GM19035 (cell line): ENCODE data around the gene MTHFD2.
"Not testable (repeated sequence)": the region's sequence is repeated elsewhere in the genome, so short reads cannot be mapped to it uniquely, and the experiment has no call there.

Source experiments
- ATAC-seq: cut with Tn5 transposase; IDR thresholded peaks from one replicate; pipeline ENCODE4 v1.9.1; 2021; ENCODE audit not compliant: unreplicated experiment

Gene MTHFD2

DNA sequence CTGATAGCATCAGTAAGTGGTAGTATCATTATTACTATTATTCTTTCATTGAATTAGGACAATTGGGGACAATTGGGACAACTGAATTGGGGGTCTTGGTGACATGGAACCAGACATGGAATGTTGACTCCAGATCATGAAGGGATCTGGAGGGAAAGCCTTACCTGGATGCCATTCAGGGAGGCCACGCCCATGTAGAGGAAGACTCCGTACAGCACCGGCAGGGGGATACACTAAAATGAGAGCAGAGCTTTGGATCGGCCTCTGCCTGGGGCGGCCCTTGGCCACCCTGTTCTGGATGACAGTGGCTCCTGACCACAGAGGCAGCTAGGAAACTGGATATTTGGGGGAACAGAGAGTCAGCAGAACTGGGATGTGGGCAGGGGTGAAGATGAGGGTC lies 29.2 kb downstream of the MTHFD2 start:
- no peak for ATAC-seq

DNA sequence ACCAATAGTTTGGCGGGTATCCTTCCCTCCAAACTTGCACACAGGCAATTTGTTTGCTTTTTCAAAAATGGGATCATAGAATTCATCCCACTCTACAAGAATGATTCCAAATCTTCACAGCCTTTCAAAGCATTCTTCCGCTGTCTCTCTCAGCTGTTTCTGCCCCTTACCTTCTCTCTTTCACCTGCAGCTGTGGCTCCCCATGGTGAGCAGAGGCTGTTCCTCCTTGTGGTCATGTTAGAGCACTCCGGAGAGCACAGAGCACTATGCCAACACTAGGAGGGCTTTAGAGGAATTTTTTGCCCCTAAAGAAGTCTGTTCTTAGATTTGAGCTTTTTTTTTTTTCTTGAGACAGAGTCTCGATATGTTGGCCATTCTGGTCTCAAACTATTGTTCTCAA lies 30.4 kb downstream of the MTHFD2 start:
- no peak for ATAC-seq

DNA sequence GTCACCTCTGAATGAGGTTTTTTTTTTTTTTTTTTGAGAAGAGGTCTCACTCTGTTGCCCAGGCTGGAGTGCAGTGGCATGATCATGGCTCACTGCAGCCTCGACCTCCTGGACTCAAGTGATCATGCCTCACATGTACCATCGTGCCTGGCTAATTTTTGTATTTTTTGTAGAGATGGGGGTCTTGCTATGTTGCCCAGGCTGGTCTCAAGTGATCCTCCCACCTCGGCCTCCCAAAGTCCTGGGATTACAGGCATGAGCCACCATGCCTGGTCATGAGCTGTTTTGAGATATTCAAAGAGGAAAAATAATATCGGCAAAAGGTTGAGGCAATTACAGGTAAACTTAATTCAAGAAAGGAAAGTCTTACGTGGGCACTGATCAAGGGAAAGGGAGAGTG lies 31.4 kb downstream of the MTHFD2 start:
- ATAC-seq, result not testable (repeated sequence)

DNA sequence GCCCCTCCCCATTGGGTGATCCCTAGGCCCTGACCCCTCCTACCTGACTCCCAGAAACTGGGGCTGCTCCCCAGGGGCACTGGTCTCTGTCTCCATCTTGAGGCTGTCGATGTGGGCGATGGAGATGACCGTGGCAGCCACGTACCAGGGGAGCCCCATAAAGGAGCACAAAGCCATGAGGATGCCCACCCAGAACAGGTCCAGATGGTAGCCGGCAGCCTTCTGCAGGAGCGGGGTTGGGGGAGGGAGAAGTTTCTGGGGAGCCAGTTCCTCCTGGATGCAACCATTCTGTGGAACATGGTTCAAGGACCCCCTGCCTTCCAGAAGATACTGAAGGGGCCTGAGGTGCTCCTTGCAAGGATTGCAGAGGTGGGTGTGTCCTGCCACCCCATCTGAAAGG lies 34.0 kb downstream of the MTHFD2 start:
- ATAC-seq, result no peak

DNA sequence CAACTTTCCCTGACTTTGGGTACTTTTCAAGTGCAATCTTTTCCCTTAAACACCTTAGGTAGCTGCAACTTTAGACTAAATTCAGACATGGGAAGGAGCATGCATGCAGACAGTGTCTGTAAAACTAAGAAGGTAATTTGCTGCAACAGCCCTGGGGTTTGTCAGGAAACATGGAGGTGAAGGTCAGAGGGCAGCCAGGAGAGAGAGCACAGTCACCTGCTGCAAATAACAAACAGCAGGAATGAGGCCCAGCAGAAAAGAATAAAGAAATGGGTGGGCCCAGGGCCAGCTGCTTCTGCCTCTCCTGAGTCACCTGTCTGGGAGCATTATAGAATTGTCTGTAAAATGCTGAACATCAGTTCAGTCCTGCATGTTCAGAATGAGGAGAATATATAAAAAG lies 35.2 kb downstream of the MTHFD2 start:
- ATAC-seq, result no peak

DNA sequence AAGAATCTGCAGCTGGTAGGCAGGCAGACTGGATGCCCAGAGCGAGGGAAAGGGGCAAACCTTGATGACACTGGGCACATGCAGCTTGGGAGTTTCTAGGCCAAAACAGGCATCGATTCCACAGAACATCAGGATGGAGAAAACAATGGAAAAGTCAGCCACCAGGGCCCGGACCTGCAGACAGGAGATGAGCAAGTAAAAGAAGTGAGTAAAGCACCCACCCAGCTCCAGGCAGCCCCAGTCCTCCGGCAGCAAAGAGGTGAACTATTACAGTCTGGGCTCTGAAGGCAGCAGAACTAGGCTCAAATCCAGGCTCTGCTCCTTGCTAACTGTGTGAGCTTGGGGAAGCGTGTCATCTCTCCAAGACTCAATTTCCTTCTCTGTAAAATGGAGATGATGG lies 36.6 kb downstream of the MTHFD2 start:
- ATAC-seq, result no peak

DNA sequence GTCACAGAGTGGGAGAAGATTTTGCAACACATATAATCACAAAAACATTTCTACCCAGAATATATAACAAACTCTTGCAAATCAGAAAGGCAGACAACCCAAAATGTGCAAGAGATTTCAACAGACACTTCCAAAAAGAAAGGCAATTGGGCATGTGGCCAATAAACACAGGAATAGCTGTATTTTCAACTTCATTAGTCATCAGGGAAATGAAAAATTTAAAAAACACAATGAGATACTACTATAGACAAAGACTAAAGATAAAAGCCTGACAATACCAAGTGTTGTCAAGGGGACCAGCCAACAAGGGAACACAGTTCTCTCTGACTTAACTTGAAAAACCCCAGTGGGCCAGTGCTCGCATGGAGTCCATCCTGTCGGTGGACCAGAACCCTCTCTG lies 40.5 kb downstream of the MTHFD2 start:
- no peak for ATAC-seq

DNA sequence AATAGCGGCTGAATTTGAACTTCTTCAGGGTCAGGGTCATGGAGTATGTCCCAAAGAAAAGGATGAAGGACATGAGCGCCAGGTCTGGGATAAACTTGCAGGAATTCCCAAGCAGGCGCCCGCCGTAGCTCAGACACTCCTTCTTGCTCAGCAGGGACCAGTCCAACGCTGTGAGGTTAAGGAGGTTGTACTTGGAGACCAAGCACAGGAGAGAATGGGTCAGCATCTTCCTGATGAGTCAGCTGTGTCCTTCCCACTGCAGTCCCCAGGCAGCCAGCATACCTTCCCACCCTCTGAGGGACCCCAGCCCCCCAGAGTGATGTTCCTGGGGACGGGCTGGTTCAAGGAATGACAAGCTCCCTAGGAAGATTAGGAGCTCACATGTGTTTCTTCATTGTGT lies 40.9 kb downstream of the MTHFD2 start:
- no peak for ATAC-seq

DNA sequence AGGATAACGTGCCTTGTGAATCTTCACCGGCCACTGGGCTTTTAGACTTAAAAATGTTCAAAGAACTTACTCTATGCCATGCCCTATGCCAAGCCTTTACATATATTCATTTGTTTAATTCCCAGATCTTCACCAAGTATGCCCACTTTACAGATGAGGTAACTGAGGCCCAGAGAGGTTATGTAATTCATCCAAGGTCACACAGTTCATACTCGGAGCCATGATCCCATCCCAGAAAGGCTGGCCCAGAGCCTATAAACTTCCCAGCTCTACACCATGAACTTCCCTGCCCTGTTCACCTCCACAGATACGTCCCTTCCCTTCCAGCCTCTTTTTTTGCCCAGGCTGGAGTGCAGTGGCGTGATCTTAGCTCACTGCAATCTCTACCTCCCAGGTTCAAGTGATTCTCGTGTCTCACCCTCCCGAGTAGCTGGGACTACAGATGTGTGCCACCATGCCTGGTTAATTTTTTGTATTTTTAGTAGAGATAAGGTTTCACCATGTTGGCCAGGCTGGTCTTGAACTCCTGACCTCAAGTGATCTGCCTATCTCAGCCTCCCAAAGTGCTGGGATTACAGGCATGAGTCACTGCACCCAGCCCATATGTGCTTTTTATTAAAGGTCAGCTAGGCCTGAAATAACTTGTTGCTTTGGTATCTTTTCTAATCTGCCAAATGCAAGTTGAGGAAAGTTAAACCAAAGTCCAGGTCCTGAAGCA lies 44.1 kb downstream of the MTHFD2 start:
- no peak for ATAC-seq

DNA sequence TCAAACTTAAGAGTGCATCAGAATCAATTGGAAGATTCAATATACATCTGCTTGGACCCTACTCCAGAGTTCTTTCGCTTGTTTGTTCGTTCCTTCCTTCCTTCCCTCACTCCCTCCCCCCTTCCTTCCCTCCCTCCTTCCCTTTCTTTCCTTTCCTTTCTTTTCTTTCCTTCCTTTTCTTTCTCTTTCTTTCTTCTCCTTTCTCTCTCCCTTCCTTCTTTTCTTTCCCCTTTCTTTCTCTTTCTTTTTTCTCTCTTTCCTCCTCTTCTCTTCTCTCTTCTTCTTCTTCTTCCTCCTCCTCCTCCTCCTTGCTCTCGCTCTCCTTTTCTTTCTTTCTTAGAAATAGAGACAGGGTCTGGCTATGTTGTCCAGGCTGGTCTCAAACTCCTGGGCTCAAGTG lies 45.9 kb downstream of the MTHFD2 start:
- ATAC-seq, result no peak

DNA sequence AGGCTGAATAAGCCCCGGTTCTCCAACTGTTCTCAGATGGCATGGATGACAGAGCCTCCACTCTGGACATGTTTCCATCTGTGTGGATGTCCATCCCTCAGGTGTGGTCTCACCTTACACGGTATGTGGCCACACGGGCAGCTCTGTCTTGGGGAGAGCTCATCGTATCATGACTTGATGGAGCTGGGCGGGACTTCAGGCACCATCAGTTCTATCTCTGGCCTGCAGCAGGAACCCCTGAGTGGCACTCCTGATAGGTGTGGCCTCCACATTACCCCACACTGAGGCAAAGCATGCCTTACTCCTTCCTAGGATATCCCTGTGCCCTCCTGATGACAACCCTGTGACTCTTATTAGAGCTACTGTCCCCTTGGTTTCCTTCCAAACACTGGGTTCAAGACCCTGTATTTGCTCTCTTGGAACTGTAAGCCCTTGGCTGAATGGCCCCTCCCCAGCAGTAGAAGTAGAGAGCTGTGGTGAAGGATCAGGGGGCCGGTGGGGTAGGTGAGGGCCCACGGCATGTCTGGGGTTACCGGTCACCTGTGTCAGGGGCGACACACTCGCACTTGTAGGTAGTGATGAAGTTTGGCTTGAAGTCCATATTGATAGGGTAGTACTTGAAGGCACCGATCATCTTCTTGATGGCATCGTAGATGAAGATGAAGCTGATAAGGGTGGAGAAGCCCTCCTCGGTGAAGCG lies 48.2 kb downstream of the MTHFD2 start:
- no peak for ATAC-seq

DNA sequence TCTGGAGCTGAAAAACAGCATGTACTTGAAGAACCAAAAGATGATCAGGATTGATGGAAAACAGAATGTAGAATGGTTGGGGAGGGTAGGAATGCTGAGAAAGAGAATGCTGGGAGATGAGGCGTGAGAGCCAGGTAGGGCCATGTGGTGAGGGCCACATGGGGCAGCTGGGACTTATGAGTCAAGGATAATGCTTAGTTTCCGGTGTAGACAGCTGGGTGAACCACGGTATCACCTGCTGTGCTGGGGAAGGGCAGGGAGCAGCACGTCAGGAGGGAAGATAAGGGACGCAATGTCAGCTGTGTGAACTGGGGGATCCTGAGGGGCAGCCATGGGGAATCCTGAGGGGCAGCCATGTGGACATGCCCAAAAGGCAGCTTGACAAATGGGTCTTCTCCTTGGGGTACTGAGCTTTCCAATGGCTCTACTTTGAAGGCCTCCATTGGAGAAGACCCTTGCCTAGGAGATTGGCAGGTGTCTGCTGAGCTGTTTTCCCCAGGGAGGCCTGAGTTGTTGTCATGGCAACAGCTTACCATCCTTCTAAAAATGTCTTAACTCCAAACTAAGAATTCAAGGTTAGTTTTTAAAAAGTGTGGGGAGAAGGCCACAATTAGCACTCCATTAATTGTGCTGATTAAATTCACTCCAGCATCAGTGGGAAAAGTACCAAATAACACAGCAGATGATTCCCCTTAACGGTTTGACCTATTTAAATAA lies 51.1 kb downstream of the MTHFD2 start:
- no peak for ATAC-seq

DNA sequence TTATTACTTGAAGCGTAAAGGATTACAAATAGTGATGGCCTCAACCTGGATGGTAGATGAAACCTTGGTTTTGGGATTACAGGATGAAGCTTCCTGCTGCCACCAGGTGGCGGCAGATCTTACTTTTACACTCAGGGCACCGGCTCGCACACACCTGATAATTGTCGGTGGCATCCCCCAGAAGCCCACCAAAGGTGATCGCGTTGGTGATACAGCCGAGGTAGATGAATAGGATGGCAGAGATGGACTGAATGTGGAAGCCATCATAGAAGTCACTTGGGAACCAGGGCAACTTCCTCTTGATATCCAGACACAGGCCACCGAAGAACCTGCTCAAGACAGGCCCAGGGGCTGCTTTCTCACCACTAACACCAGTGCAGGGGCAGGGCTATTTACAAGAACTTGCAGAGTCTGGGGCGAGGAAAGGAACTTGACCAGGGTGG lies 51.8 kb downstream of the MTHFD2 start:
- peak; percentile 64 for ATAC-seq

DNA sequence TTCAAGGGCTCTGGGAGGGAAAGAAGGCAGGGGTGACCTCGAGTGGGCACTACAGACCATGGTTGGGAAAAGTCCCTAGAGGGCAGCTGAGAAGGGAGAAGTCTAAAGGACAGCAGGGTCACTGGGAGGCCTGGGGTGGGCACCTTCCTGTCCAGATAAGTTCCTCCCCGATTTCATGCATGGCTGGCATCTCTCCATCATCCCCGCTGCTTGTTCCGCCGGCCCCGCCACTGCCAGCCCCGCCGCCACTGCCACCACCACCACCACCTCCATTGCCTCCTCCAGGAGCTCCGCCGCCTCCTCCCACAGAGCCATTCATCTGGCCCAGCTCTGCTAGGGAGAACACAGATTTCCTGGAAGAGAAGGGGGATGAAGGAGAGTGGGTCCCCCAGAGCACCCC lies 53.6 kb downstream of the MTHFD2 start:
- ATAC-seq, result no peak

DNA sequence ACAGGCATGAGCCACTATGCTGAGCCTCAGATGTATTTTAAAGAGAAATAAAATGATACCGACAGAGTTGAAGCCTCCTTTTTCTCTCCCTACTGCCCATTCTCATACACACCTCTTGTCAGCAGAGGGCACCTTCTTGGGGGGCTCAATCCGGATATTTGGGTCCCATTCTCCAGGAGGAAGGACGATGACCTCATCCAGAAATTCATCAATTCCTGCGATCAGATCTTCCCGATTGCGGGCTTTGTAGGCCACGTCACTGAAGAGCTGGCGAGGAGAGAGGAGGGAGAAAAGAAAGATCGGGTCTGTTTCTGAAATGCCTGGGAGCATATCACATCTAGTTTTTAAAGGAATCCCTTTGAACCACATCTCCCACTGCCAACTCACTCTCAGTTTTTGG lies 54.4 kb downstream of the MTHFD2 start:
- ATAC-seq, result no peak

DNA sequence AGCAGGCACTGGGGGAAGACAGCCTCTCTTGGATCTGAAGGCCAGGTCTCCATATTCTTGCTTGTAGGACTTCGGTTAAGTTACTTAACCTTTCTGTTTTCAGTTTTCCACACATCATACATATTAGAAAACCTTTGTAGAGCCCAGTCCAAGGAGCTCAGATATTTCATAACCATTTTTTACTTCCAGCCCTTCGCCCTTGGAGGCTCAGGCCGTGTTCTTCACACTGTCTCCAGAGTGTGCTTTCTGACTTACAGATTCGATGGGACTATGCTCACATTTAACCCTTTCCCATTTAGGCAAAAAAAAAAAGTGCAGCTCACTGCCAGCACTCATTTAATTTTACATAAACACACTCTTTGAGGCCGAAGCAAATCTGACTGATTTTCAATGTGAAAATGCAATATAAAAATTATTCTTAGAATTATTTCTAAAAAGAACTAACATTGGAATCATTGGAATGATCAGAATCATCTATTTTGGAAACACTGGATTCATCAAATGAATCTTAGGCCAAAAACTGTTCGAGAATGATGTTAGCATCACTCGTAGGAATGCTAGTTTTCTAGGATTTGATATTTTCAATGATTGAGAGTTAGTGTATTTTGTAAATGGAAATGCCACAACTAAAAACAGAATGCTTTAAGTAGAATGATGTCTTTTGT lies 55.0 kb downstream of the MTHFD2 start:
- no peak for ATAC-seq

DNA sequence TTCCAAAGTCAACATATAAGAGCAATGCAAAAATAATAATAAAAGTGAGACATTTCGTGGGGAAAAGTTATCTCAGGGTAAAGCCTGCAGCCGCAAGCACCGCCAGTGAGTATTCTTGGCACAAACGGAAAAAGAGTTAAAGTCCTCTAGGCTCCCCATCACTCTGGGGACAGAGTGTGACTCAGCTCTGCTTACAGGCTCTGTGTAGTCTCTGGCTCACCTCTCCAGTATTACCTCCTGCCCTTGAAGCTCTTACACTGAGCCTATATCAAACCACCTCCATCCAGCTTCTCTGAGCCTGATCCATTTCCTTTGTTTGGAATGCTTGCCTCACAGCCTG lies 55.5 kb downstream of the MTHFD2 start:
- no peak for ATAC-seq

DNA sequence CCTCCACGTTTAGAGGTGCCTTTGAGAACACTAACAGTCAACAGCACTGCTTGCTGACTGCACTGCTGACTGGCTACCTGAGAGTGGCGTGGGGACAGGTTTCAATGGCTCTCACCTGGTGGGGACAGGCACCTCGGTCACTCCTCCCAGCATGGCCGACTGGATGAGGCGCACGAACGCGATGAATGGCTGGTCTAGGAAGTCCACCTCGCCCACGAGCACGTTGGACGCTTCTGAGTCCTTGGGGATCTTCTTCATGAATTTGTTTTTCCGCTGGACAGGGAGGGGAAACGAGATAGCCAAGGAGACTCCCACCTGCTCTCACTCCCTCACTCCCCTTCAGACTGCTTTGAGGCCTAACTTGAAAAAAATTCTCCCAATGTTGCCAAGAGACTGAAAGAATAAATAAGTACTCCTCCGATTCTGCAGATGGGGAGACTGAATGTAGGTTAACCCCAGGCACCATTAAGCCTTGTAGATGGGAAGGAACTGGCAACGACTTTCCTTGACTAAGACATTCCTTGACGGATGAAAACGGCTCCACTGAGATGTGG lies 57.3 kb downstream of the MTHFD2 start:
- ATAC-seq, result no peak

DNA sequence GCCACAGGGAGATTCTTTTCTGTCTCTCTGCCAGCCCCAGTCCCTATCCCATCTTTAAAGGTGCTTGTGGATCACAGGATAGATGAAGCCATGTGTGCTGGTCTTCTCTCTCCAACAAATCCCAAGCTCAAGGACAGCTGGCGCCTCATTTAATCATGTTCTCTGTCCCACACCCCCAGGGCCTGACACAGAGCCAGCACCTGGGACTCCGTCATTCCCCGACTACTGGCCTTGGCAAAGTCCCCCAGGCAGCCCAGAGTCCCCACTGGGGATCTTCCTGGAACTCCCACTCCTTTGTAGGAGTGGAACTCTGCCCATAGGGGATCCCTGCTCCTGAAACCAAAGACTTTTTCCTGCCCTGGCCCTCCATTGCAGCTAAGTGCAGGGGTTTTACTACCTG lies 60.8 kb downstream of the MTHFD2 start:
- ATAC-seq, result no peak

DNA sequence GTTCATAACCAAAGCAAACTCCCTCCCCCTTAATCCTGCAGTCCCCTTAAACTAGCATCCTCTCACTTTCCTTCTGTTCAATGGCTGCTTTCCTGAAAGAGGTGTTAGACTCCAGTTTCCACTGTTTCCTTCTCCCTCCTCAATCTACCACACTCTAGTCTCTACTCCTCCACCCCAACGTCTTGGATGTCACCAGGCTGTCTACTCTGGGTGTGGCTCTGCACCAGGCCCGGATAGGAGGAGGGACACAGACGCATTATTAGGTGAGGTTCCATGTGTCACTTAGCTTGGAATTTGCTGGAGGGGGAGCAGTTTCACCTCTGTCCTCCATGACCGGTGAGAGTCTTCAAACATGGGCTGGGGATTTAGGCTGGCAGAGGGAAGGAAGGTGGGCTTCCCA lies 61.3 kb downstream of the MTHFD2 start:
- ATAC-seq, result no peak

DNA sequence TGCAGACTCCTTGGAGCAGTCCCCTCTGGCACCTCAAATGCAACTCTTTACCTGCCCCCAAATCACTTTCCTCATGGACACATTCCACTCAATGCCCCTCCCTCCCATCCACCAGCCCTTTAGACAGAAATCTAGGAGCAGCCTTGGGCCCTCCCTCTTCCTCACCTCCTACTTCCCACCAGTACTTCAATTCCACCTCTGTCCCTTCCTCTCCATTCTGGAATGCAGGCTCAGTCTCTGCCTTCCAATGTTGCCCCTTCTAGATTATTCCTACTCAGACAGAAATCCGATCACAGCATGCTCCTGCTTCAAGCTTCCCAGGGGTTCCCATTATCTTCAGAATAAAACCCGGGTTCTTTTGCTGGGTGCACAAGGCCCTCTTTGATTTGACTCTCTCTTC lies 62.1 kb downstream of the MTHFD2 start:
- no peak for ATAC-seq
